NCI-H524 treated with DMSO at 0.1 percent for 48 hours (cell line): ENCODE results near the gene PRKG2.
"Not testable (repeated sequence)": the region's sequence is repeated elsewhere in the genome, so short reads cannot be mapped to it uniquely, and the experiment has no call there.

Source experiments
- DNase-seq: peaks from one replicate; lab custom pipeline; 2025; lab: John Stamatoyannopoulos, UW

The PRKG2 gene, protein sequence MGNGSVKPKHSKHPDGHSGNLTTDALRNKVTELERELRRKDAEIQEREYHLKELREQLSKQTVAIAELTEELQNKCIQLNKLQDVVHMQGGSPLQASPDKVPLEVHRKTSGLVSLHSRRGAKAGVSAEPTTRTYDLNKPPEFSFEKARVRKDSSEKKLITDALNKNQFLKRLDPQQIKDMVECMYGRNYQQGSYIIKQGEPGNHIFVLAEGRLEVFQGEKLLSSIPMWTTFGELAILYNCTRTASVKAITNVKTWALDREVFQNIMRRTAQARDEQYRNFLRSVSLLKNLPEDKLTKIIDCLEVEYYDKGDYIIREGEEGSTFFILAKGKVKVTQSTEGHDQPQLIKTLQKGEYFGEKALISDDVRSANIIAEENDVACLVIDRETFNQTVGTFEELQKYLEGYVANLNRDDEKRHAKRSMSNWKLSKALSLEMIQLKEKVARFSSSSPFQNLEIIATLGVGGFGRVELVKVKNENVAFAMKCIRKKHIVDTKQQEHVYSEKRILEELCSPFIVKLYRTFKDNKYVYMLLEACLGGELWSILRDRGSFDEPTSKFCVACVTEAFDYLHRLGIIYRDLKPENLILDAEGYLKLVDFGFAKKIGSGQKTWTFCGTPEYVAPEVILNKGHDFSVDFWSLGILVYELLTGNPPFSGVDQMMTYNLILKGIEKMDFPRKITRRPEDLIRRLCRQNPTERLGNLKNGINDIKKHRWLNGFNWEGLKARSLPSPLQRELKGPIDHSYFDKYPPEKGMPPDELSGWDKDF

GRCh38 chr4:81214881-81215868, at the start of gene PRKG2:
Gene PRKG2 (minus strand): TSS chr4:81215222. CDS start chr4:81205047, 10,175 bp downstream.
- peak; percentile 52 for DNase-seq

GRCh38 chr4:81260443-81261101, 45.5 kb upstream of the PRKG2 start:
- no peak for DNase-seq

DNA sequence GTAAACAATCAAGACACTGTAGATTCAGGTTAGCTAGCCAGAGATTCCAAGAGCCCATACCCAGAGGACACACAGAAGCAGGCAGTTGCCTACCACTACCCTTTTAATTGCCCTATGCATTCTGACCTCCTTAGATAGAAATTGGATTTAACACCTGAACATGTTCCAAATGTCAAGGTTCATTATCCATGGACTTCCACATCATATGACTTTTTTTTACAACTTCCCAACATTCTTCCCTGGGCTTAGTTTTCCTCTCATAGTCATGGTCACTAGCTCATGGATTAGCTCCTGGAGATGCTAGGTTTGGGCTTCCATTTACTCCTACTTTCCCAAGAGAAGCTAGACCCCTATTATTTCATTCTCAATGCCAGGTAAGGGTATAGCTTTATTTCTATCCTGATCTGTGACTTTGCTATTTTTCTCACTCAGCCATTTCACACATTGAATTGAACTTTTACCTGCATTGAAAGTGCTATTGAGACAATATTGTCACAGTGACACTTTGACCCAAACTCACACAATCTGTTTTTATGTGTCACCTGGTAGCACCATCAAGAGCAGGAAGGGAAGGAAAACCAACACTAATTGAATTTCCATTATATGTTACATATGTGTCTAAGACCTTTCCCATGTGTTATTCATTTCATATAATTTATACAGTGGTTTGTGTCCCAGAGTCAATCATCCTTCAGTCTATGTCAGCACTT, 44.0 kb upstream of the PRKG2 start:
- no peak for DNase-seq

DNA sequence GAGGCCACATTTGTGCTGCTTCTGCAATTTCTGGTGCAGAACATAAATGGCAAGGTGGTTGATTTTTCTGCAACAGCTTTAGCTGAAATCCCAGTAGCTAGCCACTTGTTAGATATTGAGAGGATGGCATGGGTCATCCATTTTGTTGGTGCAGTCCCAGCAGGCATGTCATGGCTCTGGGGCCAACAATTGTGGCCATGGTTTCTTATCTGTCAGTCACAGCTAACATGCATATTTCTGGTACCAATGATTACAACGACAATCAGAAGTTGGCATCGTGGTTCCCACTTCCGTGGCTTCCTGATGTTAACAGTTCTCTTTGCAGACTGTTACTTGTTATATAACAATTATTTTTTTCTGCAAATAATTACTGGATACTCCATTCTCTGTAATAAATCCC, 42.8 kb upstream of the PRKG2 start:
- DNase-seq = no peak

DNA sequence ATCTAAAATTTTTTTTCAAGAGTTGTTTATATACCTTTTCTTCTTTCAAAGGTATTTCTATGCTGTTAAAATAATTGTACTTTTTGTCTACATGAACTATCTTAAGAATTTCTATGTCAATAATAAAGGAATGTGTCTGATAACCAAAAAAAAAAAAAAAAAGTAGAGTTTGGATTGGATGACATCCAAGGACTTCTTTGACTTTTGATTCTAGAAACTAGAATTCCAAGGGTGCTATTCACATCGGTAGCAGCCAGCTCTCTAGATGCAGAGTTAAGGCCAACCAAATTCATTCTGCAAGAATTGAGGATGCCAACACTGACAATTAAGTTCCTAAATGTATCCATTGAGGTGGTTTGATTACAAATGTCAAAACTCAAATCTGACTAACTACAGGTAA, 42.0 kb upstream of the PRKG2 start:
- DNase-seq = no peak

GRCh38 chr4:81256059-81256970, 41.3 kb upstream of the PRKG2 start:
- no peak for DNase-seq

GRCh38 chr4:81255524-81255923, 40.5 kb upstream of the PRKG2 start:
- no peak for DNase-seq

GRCh38 chr4:81250430-81250829, 35.4 kb upstream of the PRKG2 start:
- DNase-seq = no peak

DNA sequence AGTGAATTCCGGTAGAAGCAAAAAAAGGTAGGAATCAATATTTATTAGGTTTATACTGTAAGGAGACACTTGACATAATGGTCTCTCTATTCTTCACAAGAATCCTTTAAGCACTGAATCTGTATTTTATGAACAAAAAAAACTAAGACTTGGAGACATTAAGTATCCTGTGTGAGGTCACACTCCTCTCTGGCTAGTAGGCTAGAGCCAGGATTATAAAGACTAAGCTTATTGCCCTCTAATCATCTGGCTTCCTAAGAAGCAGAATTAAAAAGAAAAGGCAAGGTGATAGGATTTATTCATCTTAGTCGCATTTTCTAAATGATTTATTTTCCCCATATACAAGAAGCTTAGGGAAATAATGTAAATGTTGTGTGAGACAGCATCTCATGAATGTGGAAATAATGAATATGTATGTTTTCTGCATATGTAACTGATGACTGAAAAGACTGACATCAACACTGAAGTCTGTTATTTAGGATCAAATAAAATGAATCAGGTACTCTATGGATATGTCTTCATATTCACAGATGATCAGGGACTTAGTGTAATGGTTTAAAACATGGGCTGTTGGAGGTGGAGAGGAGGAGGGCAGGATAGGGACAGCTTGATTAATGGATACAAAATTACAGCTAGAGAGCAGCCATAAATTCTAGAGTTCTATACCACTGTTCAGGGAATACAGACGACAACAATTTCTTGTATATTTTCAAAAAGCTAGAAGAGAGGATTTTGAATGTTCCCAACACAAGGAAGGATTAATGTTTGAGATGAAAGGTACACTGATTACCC, 30.4 kb upstream of the PRKG2 start:
- no peak for DNase-seq

DNA sequence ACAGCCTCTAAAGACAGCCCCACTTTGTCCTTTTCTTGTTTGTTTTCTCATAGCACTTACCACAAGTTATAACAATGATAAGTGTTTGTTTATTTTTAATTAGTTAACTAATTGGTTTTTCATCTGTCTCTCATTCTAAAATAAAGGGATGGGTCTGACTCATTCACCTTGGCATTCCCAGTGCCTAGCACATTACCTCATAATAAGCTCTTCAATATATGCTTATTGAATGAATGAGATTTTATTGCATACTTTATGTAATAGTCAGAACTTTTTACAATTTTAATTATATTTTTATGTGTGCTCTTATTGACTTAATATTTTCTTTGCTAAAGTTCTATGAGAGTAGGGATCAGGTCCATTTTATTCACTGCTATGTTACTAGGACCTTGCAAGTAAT, 22.8 kb upstream of the PRKG2 start:
- no peak for DNase-seq

GRCh38 chr4:81235982-81236749, 21.1 kb upstream of the PRKG2 start:
- no peak for DNase-seq

DNA sequence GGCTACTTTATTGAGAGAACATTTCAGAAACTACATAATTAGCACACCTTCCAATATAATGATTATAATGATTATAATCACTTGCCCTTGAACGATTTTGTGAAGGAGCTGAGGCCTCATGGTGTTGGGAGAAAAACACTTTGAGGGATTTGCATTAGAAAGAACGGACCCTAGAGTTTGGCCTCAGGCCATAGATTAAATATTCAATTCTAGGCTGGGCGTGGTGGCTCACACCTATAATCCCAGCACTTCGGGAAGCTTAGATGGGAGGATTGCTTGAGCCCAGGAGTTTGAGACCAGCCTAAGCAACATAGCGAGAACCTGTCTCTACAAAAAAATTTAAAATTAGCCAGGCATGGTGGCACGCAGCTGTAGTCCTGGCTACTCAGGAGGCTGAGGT, 12.9 kb upstream of the PRKG2 start:
- DNase-seq = no peak

DNA sequence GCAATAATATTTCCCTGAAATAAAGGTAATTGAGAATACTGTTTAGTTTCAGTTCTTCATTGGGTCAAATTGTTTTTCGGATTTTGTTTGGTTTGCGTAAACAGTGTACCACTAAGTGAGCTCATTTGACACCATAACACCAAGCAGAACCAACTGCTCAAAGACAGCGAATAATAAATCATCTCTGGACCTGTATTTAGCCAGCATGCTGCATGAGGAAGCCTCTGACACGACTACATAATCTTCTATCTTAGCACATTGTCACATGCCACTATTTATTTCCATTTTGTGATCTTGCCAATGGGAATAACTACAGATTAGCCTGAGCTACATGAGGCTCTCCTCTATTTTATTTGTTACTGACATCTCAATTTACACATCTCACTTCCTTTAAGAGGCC, 12.1 kb upstream of the PRKG2 start:
- no peak for DNase-seq

GRCh38 chr4:81225252-81225651, 10.2 kb upstream of the PRKG2 start:
- DNase-seq = no peak

DNA sequence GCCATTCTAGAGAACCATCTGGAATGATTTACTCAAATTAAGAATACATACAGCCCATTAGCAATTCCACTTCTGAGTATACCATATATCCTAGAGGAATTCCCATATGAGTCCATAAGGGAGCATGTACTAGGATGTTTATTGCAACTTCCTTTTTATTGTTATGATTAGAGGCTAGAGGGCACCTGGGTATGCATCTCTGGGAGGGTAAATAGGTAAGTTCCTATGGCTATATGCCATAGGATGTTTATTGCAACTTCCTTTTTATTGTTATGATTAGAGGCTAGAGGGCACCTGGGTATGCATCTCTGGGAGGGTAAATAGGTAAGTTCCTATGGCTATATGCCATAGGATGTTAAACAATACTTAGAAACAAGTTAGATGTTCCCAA, 7.1 kb upstream of the PRKG2 start:
- DNase-seq = not testable (repeated sequence)

- no peak for DNase-seq
Measured at GRCh38 chr4:81221303-81222081, 6.5 kb upstream of the PRKG2 start.

- no peak for DNase-seq
Measured at GRCh38 chr4:81220271-81220670, 5.2 kb upstream of the PRKG2 start.

DNA sequence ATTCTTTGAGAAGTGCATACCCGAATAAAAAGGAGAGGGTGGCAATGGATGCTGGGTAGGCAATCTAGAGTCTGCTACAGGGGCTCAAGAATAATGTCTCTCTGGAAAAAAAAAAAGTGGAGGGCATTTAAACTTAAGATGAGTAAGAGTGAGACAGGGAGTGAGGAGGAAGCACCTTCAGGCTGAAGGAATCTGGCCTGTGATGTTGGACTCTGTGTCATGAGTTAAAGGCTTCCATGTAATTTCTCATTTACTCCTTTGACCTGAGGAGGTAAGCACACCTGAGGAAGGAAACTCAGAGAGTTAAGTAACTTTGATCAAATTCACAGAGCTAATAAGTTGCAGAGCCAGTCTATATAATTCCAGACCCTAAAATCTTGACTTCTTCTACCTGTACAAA, 3.2 kb upstream of the PRKG2 start:
- DNase-seq = no peak
